Lower leg skin (tissue), 3 donors: ENCODE measurements around the gene SPACA4.

ENCODE experiments used
- CTCF ChIP-seq, 3 donors: fragments of 450-650 bp; IDR thresholded peaks; one replicate each; pipeline ENCODE4 v1.5.1; 2016; ENCODE audit warnings: antibody characterized with exemption in 3 of 3, mild to moderate bottlenecking in 3 of 3, moderate library complexity in 2 of 3
- POLR2A ChIP-seq, 2 donors: fragments of 450-650 bp; IDR thresholded peaks; one replicate each; pipeline ENCODE4 v1.6.1; 2016 to 2017; ENCODE audit warnings: antibody characterized with exemption in 2 of 2, mild to moderate bottlenecking in 1 of 2, moderate library complexity in 1 of 2

DNA sequence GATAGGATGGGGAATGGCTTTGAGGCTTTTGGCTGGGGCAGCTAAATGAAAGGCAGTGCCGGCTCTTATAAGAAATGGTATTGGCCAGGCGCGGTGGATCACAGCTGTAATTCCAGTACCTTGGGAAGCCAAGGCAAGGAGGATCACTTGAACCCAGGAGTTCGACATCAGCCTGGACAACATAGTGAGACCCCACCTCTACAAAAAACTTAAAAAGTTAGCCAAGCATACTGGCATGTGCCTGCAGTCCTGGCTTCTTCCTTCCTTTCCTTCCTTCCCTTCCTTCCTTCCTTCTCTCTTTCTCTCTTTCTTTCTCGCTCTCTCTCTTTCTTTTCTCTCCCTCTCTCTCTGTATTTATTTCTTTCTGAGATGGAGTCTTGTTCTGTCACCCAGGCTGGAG is 36.3 kb downstream of the SPACA4 start:
- no peak for TF ChIP-seq POLR2A (IDR thresholded peaks at IDR 0.05)
- TF ChIP-seq CTCF (IDR thresholded peaks at IDR 0.05) = no peak
